ENCODE data around the gene SARNP. TPM values are rescaled to one million over a fixed set of nuclear protein-coding genes. Genes with fewer than 3 reads are reported as not detected.

The SARNP gene
- polyA plus RNA-seq, 6 donors from 2014 or later = 92.8 to 128 (median 106) TPM

GRCh38 chr12:55830601-55831446, 13.3 kb upstream of the SARNP start:
- H3K9me3 Mint-ChIP-seq = no peaks in the 10 kb centered on the region
- no peaks in the 10 kb centered on the region for H3K36me3 Mint-ChIP-seq
- no peaks in the 10 kb centered on the region for H3K27me3 Mint-ChIP-seq
- ATAC-seq (ENCODE audit: low read depth in 2 of 2) (no peak), DNase-seq (peak; percentile 24)
- peaks cover 37 to 48% (median 43%) of the 10 kb centered on the region in 3 donors for H3K4me1 Mint-ChIP-seq
- peak overlapping the region; percentile 95 to 99 (median 98) for H3K4me3 Mint-ChIP-seq
- H3K27ac Mint-ChIP-seq = peak overlapping the region; percentile 67 to 96 (median 94)

DNA sequence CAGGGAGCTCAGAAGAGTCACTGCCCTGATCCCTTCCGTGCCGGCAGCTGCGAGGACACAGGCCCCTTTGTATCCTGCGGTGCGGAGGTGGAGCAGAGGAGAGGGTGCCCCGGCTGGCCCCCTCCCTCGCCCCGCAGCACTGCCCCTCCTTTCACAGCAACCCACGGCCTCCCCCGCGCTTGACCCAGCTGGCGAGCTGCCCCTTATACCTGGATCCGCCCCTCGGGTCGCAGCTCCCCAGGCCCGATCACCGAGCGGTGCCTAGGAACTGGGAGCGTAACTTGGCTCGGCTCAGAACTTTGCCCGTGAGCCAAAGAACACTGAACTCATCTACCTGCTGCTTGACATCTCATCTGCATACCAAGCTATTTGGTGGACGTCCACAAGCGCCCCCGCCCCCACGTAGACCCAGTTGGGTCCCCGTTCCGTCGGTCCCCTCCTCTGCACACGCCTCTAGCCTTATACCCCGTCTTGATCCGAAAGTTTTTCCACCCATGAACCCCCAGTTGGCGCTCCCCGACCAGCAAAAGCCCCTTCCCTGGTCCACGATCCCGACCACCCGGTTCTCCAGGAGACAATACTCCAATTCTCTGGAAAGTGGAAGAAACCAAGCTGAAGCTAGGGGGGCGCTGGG, 12.6 kb upstream of the SARNP start:
- H3K36me3 Mint-ChIP-seq = no peaks in the 10 kb centered on the region
- no peaks in the 10 kb centered on the region for H3K9me3 Mint-ChIP-seq
- ATAC-seq (ENCODE audit: low read depth in 2 of 2) (no peak), DNase-seq (peak; percentile 10)
- peak overlapping the region; percentile 90 to 96 (median 95) for H3K27ac Mint-ChIP-seq
- peaks cover 41 to 55% (median 45%) of the 10 kb centered on the region in 3 donors for H3K4me1 Mint-ChIP-seq
- peak overlapping the region; percentile 95 to 99 (median 98) for H3K4me3 Mint-ChIP-seq
- H3K27me3 Mint-ChIP-seq = no peaks in the 10 kb centered on the region

DNA sequence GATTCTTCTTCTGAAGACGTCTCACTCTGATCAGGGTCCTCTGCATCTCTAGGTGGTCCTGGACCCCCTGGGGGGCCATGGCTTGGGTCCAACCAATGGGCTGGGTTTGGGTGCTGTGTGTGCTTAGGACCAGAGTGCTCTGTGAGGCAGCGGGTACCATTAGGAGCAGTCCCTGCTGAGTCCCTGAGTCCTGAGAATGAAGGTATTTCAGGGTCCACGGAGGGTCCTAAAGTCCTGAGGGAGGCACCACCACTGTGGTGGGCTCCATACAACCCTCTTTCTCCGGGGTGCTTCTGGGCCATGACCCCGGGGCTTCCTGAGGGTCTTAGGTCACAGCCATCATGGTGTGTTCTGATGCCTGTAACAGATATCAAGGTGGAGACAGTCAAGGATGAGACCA, 10.8 kb upstream of the SARNP start:
- peaks cover 42 to 59% (median 47%) of the 10 kb centered on the region in 3 donors for H3K4me1 Mint-ChIP-seq

DNA sequence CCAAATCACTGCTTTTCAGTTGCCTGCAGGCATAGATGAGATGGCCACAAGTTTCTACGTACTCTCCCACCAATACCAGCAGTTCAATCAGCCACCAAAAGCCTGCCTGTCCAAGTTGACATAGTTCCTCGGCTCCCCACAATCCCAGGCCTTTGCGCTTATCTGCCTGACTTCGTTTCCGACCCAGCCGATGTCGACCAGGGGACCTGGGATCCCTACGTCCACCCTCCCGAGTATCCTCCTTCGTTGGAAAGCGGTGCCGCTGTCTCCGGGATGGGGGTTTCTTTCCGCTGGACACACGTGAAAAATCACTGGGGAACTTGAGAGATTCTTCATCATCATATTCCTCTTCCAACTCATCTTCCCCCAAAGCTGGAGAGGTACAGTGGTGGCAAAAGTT, 10.3 kb upstream of the SARNP start:
- DNase-seq (no peak), ATAC-seq (ENCODE audit: low read depth in 2 of 2) (no peak)
- H3K27ac Mint-ChIP-seq = peak overlapping the region in 5 of 6 donors; percentile 67 to 95 (median 90)
- peak overlapping the region; percentile 76 to 98 (median 96) for H3K4me3 Mint-ChIP-seq
- H3K36me3 Mint-ChIP-seq = no peaks in the 10 kb centered on the region
- H3K27me3 Mint-ChIP-seq = no peaks in the 10 kb centered on the region
- H3K9me3 Mint-ChIP-seq = no peaks in the 10 kb centered on the region
- H3K4me1 Mint-ChIP-seq = peaks cover 40 to 59% (median 47%) of the 10 kb centered on the region in 3 donors

More for the DNA sequence above, 10.8 kb upstream of the SARNP start:
- H3K4me3 Mint-ChIP-seq = peak overlapping the region; percentile 95 to 99 (median 98)
- peak overlapping the region; percentile 58 to 96 (median 92) for H3K27ac Mint-ChIP-seq
- DNase-seq (no peak), ATAC-seq (ENCODE audit: low read depth in 2 of 2) (no peak)
- H3K9me3 Mint-ChIP-seq = no peaks in the 10 kb centered on the region
- no peaks in the 10 kb centered on the region for H3K36me3 Mint-ChIP-seq
- H3K27me3 Mint-ChIP-seq = no peaks in the 10 kb centered on the region

DNA sequence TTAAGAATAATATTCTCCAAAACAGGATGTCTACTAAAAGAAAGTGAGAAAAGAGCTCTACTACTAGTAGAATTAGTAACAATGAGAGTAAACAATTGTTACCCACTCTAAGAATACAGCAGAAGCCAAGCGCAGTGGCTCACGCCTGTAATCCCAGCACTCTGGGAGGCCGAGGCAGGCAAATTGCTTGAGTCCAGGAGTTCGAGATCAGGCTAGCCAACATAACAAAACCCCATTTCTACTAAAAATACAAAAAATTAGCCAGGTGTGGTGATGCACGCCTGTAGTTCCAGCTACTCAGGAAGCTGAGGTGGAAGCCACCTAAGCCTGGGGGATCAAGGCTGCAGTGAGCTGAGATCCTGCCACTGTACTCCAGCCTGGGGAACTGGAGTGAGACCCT, 7.2 kb upstream of the SARNP start:
- peaks cover 6 to 7% of the 10 kb centered on the region in 2 donors for H3K36me3 Mint-ChIP-seq
- H3K4me3 Mint-ChIP-seq = peak overlapping the region in 1 of 8 donors; percentile 4
- no peaks in the 10 kb centered on the region for H3K9me3 Mint-ChIP-seq
- DNase-seq (no peak), ATAC-seq (ENCODE audit: low read depth in 2 of 2) (no peak)
- H3K27ac Mint-ChIP-seq = peak overlapping the region in 4 of 6 donors; percentile 55 to 79 (median 60)
- no peaks in the 10 kb centered on the region for H3K27me3 Mint-ChIP-seq
- peaks cover 21 to 43% (median 29%) of the 10 kb centered on the region in 3 donors for H3K4me1 Mint-ChIP-seq

GRCh38 chr12:55823419-55823818, 5.9 kb upstream of the SARNP start:
- Mint-ChIP-seq H3K4me1 (peaks cover 22 to 39% (median 39%) of the 10 kb centered on the region in 3 donors), H3K9me3 (no peaks in the 10 kb centered on the region), H3K27me3 (no peaks in the 10 kb centered on the region), H3K27ac (peak overlapping the region in 4 of 6 donors; percentile 49 to 78 (median 56)), H3K36me3 (peaks cover 6 to 7% of the 10 kb centered on the region in 2 donors), H3K4me3 (no peak overlapping the region)
- no peak for ATAC-seq (ENCODE audit: low read depth in 2 of 2)
- DNase-seq = no peak

GRCh38 chr12:55822228-55822627, 4.7 kb upstream of the SARNP start:
- peaks cover 6 to 7% of the 10 kb centered on the region in 2 donors for H3K36me3 Mint-ChIP-seq
- no peaks in the 10 kb centered on the region for H3K9me3 Mint-ChIP-seq
- H3K27me3 Mint-ChIP-seq = no peaks in the 10 kb centered on the region
- H3K27ac Mint-ChIP-seq = peak overlapping the region in 2 of 6 donors; percentile 15 to 55
- ATAC-seq (ENCODE audit: low read depth in 2 of 2) (no peak), DNase-seq (no peak)
- peak overlapping the region in 2 of 8 donors; percentile 51 to 66 for H3K4me3 Mint-ChIP-seq
- H3K4me1 Mint-ChIP-seq = peaks cover 10 to 27% (median 27%) of the 10 kb centered on the region in 3 donors

- Mint-ChIP-seq H3K9me3 (no peaks in the 10 kb centered on the region), H3K4me3 (peak overlapping the region in 4 of 8 donors; percentile 9 to 30 (median 20)), H3K36me3 (peaks cover 6 to 7% of the 10 kb centered on the region in 2 donors), H3K4me1 (peaks cover 6 to 22% (median 20%) of the 10 kb centered on the region in 3 donors), H3K27ac (no peak overlapping the region), H3K27me3 (no peaks in the 10 kb centered on the region)
- no peak for DNase-seq
- no peak for ATAC-seq (ENCODE audit: low read depth in 2 of 2)
These were observed 3.2 kb upstream of the SARNP start for GRCh38 chr12:55820679-55821078.

DNA sequence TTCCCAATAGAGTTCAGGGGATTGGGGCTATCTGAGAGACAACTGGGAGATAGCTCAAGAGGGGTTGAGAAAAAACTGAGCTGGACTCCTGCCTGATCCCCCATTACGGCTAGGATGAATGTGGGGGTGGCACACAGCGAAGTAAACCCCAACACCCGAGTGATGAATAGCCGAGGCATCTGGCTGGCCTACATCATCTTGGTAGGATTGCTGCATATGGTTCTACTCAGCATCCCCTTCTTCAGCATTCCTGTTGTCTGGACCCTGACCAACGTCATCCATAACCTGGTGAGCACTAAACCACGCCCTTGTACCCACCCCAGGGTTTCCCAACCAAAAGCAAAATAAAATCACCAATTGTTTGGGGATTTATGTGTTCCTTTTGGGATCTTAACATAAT, 1.4 kb upstream of the SARNP start:
- Mint-ChIP-seq H3K9me3 (no peaks in the 10 kb centered on the region), H3K36me3 (peaks cover 6 to 7% of the 10 kb centered on the region in 2 donors), H3K27ac (peak overlapping the region in 2 of 6 donors; percentile 42 to 54), H3K4me1 (peaks cover 10 to 26% (median 20%) of the 10 kb centered on the region in 3 donors), H3K27me3 (no peaks in the 10 kb centered on the region), H3K4me3 (peak overlapping the region in 1 of 8 donors; percentile 52)
- no peak for ATAC-seq (ENCODE audit: low read depth in 2 of 2)
- DNase-seq = no peak

- ATAC-seq (ENCODE audit: low read depth in 2 of 2) (peak; percentile 40 to 43), DNase-seq (no peak)
- peaks cover 6 to 11% of the 10 kb centered on the region in 2 donors for H3K36me3 Mint-ChIP-seq
- H3K27ac Mint-ChIP-seq = no peak overlapping the region
- H3K9me3 Mint-ChIP-seq = no peaks in the 10 kb centered on the region
- H3K4me3 Mint-ChIP-seq = no peak overlapping the region
- no peaks in the 10 kb centered on the region for H3K27me3 Mint-ChIP-seq
- H3K4me1 Mint-ChIP-seq = peaks cover 12 to 28% (median 22%) of the 10 kb centered on the region in 3 donors
These were observed 710 bp upstream of the SARNP start for GRCh38 chr12:55818140-55818728.

DNA sequence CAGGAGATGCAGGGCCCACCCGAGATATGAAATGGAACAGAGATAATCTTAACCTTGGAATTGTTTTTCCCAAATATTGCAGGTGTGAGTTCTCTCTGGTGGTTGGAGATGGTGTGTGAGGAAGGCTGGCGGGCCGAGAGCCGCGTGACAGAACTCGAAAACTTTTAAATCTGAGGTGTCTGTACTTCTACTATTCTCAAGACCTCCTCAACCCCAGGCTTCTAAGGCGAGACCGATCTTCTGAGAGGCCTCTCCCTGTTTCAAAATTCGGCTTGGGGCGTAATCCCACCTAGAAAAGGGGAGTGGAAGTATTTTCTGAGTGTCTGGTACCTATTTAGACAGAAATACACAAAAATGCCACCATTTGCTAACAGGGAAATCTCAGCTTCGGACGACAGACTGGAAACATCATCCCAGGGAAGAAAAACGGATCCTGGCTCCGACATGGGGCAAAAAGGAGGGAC, 611 bp downstream of the SARNP start:
- Mint-ChIP-seq H3K4me3 (no peak overlapping the region), H3K36me3 (peaks cover 2 to 12% of the 10 kb centered on the region in 2 donors), H3K9me3 (no peaks in the 10 kb centered on the region), H3K27me3 (no peaks in the 10 kb centered on the region), H3K4me1 (peaks cover 23 to 40% (median 35%) of the 10 kb centered on the region in 3 donors), H3K27ac (no peak overlapping the region)
- ATAC-seq (ENCODE audit: low read depth in 2 of 2) (no peak), DNase-seq (no peak)

DNA sequence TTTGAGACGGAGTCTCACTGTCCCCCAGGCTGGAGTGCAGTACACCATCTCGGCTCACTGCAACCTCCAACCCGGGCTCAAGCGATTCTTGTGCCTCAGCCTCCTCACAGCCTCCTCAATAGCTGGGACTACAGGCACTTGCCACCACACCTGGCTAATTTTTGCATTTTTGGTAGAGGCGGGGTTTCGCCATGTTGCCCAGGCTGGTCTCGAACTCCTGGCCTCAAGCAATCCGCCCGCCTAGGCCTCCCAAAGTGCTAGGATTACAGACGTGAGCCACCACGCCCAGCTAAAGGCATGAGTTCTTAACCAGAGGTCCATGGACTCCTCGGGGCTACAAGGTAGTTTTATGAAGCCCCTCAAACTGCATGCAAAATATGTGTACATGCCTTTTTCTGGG, 2.1 kb downstream of the SARNP start:
- H3K4me3 Mint-ChIP-seq = peak overlapping the region in 3 of 8 donors; percentile 2 to 68 (median 16)
- H3K4me1 Mint-ChIP-seq = peaks cover 29 to 51% (median 44%) of the 10 kb centered on the region in 3 donors
- peaks cover 0 to 9% of the 10 kb centered on the region in 2 donors for H3K36me3 Mint-ChIP-seq
- DNase-seq (no peak), ATAC-seq (ENCODE audit: low read depth in 2 of 2) (no peak)
- no peaks in the 10 kb centered on the region for H3K27me3 Mint-ChIP-seq
- H3K27ac Mint-ChIP-seq = peak overlapping the region in 1 of 6 donors; percentile 42
- no peaks in the 10 kb centered on the region for H3K9me3 Mint-ChIP-seq

DNA sequence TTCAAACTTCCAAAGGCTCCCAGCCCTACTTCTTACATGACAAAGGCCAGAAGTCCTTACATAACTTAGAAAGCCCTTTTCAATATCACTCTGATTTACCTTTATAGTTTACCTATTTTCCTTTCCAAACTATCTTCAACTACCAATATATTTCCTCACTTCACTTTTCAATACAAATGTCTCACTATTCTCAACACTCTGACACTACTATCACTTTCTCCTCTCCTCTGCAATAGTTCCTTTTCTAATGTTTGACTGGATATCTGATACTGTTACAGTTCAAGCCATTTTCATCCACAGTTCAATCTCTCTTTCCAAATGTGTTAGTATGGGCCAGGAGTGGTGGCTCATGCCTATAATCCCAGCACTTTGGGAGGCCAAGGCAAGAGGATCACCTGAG, 3.3 kb downstream of the SARNP start:
- peak overlapping the region in 5 of 6 donors; percentile 0 to 95 (median 34) for H3K27ac Mint-ChIP-seq
- peaks cover 26 to 58% (median 45%) of the 10 kb centered on the region in 3 donors for H3K4me1 Mint-ChIP-seq

More for the DNA sequence above, 3.3 kb downstream of the SARNP start:
- ATAC-seq (ENCODE audit: low read depth in 2 of 2) (no peak), DNase-seq (no peak)
- peaks cover 0 to 9% of the 10 kb centered on the region in 2 donors for H3K36me3 Mint-ChIP-seq
- no peaks in the 10 kb centered on the region for H3K27me3 Mint-ChIP-seq
- H3K4me3 Mint-ChIP-seq = peak overlapping the region in 1 of 8 donors; percentile 29
- no peaks in the 10 kb centered on the region for H3K9me3 Mint-ChIP-seq
